NCI-H2107 treated with DMSO at 0.1 percent for 48 hours (cell line): ENCODE measurements around the gene CARD19.

Experiments used
- DNase-seq: peaks from one replicate; lab custom pipeline; 2025; ENCODE audit not compliant: unreplicated experiment; lab: John Stamatoyannopoulos, UW

CARD19 gene

GRCh38 chr9:93086447-93087224 lies 9.4 kb upstream of the CARD19 start:
- DNase-seq, result no peak

- DNase-seq, result no peak
These were observed 7.9 kb upstream of the CARD19 start for GRCh38 chr9:93087971-93088655.

- no peak for DNase-seq
These were observed 7.4 kb upstream of the CARD19 start for GRCh38 chr9:93088656-93089015.

- DNase-seq, result no peak
These were observed 7.0 kb upstream of the CARD19 start for GRCh38 chr9:93089024-93089423.

- no peak for DNase-seq
These were observed 6.5 kb upstream of the CARD19 start for GRCh38 chr9:93089481-93089991.

- no peak for DNase-seq
These were observed 5.8 kb upstream of the CARD19 start for GRCh38 chr9:93090091-93090655.

- DNase-seq, result no peak
These were observed 5.0 kb upstream of the CARD19 start for GRCh38 chr9:93091056-93091452.

GRCh38 chr9:93091453-93092081 lies 4.5 kb upstream of the CARD19 start:
- DNase-seq, result no peak

GRCh38 chr9:93092251-93092991 lies 3.6 kb upstream of the CARD19 start:
- no peak for DNase-seq

- DNase-seq, result no peak
These were observed 2.7 kb upstream of the CARD19 start for GRCh38 chr9:93093127-93093876.

- DNase-seq, result no peak
These were observed 1.9 kb upstream of the CARD19 start for GRCh38 chr9:93093877-93094657.

GRCh38 chr9:93094658-93095204 lies 1.3 kb upstream of the CARD19 start:
- no peak for DNase-seq

GRCh38 chr9:93095205-93096130 lies 549 bp upstream of the CARD19 start:
- peak; percentile 92 for DNase-seq

- DNase-seq, result no peak
These were observed 880 bp downstream of the CARD19 start for GRCh38 chr9:93096811-93097382.

GRCh38 chr9:93097511-93098201 lies 1.6 kb downstream of the CARD19 start:
- DNase-seq, result no peak

GRCh38 chr9:93098236-93098946 lies 2.4 kb downstream of the CARD19 start:
- DNase-seq, result no peak
